Panc1 (cell line): ENCODE results near the gene ZNF609. TPM values are rescaled to one million over a fixed set of nuclear protein-coding genes. Genes with fewer than 3 reads are reported as not detected.

Experiments
- ATAC-seq: fragments of 200-7000 bp; cut with Tn5 transposase; 2 replicates; pipeline ENCODE4 v1.9.1; 2020; ENCODE audit warnings: mild to moderate bottlenecking, moderate library complexity
- BruUV-seq: library from RNA; stranded (reverse); fragments of 400-500 nt; replicated peaks from 2 replicates; lab custom pipeline; 2021; lab: Mats Ljungman, UMichigan
- CTCF ChIA-PET: fragments of 300-600 bp; sonication (Branson Sonifier 250); formaldehyde crosslinking; loops from one replicate; lab custom pipeline; 2022; ENCODE audit warnings: antibody characterized with exemption; lab: Charles Lee
- POLR2A ChIA-PET: fragments of 300-600 bp; sonication (Branson Sonifier 250); formaldehyde crosslinking; loops from one replicate; lab custom pipeline; 2022; ENCODE audit warnings: antibody characterized with exemption; lab: Charles Lee
- DNase-seq: peaks from one replicate; pipeline ENCODE4 v3.0.0-alpha.2; 2010; ENCODE audit warnings: low read depth, low spot score
- H3K27ac ChIP-seq: 2 replicates; pipeline ENCODE4 v1.5.1; 2011; ENCODE audit warnings: mild to moderate bottlenecking, low read length, inconsistent platforms
- H3K27me3 ChIP-seq: fragments of 200-500 bp; sonication (Bioruptor generic); 2 replicates; pipeline ENCODE4 v1.6.0; 2014; ENCODE audit warnings: low read length, inconsistent platforms; ENCODE audit not compliant: control insufficient read depth, insufficient read depth
- H3K36me3 ChIP-seq: fragments of 200-500 bp; sonication (Bioruptor generic); 2 replicates; pipeline ENCODE4 v1.5.1; 2014; ENCODE audit warnings: inconsistent platforms, mild to moderate bottlenecking, low read length, moderate library complexity; ENCODE audit not compliant: control insufficient read depth, insufficient read depth
- H3K4me1 ChIP-seq: 2 replicates; pipeline ENCODE4 v1.5.1; 2011; ENCODE audit warnings: inconsistent platforms, mild to moderate bottlenecking, low read length, moderate library complexity; ENCODE audit not compliant: control insufficient read depth, insufficient read depth
- H3K4me3 ChIP-seq, 2 experiments: 2 replicates each; pipeline ENCODE4 v1.5.1; 2011 to 2012; ENCODE audit warnings: low read depth in 2 of 2, low read length in 2 of 2, mild to moderate bottlenecking in 2 of 2, inconsistent platforms in 1 of 2, moderate library complexity in 1 of 2
- H3K9me3 ChIP-seq: fragments of 200-500 bp; sonication (Bioruptor generic); 2 replicates; pipeline ENCODE4 v1.5.1; 2014; ENCODE audit warnings: low read depth, mild to moderate bottlenecking, inconsistent platforms, low read length, moderate library complexity; ENCODE audit not compliant: control insufficient read depth, insufficient read depth
- POLR2AphosphoS5 ChIP-seq: IDR thresholded peaks from 2 replicates; pipeline ENCODE4 v1.6.1; 2012; ENCODE audit warnings: mild to moderate bottlenecking, low read depth, low read length, moderate library complexity
- SIN3A ChIP-seq: IDR thresholded peaks from 2 replicates; pipeline ENCODE4 v1.6.1; 2012; ENCODE audit warnings: low read depth, mild to moderate bottlenecking, low read length, moderate library complexity, borderline replicate concordance; ENCODE audit not compliant: insufficient read depth
- TCF7L2 ChIP-seq: IDR thresholded peaks from 2 replicates; pipeline ENCODE4 v1.6.1; 2011; ENCODE audit warnings: mild to moderate bottlenecking, low read depth, low read length, inconsistent platforms
- in situ Hi-C: cut with HindIII; loops from 2 replicates; pipeline ENCODE4 v1.10.0; 2016; ENCODE audit warnings: low sequenced_read_pairs, low pct_unique_long_range_greater_than_20kb
- intact Hi-C: fragments of 100-400 bp; cut with micrococcal nuclease; formaldehyde crosslinking; loops from one replicate; pipeline ENCODE4 v1.10.0; 2022; ENCODE audit not compliant: unreplicated experiment
- total RNA-seq: library from RNA; stranded (reverse); gene quantifications from one replicate; pipeline ENCODE4 v1.2.1, GENCODE V29; 2021; ENCODE audit not compliant: unreplicated experiment
- TF ChIP-seq, protein P1 (sequence below), 2 experiments: IDR thresholded peaks; 2 replicates each; pipeline ENCODE4 v1.6.1; 2011 to 2012; ENCODE audit warnings: low read depth in 2 of 2, control low read depth in 1 of 2, low read length in 1 of 2, mild to moderate bottlenecking in 1 of 2, moderate library complexity in 1 of 2; ENCODE audit not compliant: insufficient read depth in 1 of 2
- TF ChIP-seq, protein P2 (sequence below): fragments of 450-650 bp; IDR thresholded peaks from 2 replicates; pipeline ENCODE4 v1.5.1; 2017; ENCODE audit warnings: mild to moderate bottlenecking

The ZNF609 gene
- total RNA-seq, 1 experiment from 2014 or later, result 47.2 TPM

DNA sequence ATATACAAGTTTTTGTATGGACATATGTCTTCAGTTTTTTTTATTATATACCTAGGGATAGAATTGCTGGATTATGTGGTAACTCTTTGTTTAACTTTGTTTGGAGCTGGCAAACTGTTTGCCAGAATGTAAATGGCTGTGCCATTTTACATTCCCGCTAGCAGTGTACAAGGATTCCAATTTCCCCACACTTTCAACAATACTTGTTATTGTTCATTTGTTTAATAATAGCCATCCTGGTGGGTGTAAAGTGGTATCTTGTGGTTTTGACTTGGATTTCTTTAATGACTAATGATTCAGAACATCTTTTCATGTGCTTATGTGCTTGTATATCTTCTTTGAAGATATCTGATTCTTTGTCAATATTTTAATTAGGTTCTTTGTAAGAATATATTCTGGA is 64.4 kb downstream of the ZNF609 start:
- ChIA-PET POLR2A (no interaction called here), CTCF (no interaction called here)
- intact Hi-C loops (no loop called here), in situ Hi-C loops (no loop called here)
- Histone ChIP-seq H3K4me3 (no peak overlapping the region), H3K36me3 (no peaks in the 10 kb centered on the region), H3K4me1 (peaks cover 23% of the 10 kb centered on the region), H3K9me3 (no peaks in the 10 kb centered on the region), H3K27ac (no peak overlapping the region), H3K27me3 (no peaks in the 10 kb centered on the region)
- ATAC-seq (no peak), DNase-seq (no peak)
- no TSS peak for BruUV-seq
- TF ChIP-seq SIN3A, result no peak
- no peak for TF ChIP-seq POLR2AphosphoS5
- TF ChIP-seq, protein P1, sequence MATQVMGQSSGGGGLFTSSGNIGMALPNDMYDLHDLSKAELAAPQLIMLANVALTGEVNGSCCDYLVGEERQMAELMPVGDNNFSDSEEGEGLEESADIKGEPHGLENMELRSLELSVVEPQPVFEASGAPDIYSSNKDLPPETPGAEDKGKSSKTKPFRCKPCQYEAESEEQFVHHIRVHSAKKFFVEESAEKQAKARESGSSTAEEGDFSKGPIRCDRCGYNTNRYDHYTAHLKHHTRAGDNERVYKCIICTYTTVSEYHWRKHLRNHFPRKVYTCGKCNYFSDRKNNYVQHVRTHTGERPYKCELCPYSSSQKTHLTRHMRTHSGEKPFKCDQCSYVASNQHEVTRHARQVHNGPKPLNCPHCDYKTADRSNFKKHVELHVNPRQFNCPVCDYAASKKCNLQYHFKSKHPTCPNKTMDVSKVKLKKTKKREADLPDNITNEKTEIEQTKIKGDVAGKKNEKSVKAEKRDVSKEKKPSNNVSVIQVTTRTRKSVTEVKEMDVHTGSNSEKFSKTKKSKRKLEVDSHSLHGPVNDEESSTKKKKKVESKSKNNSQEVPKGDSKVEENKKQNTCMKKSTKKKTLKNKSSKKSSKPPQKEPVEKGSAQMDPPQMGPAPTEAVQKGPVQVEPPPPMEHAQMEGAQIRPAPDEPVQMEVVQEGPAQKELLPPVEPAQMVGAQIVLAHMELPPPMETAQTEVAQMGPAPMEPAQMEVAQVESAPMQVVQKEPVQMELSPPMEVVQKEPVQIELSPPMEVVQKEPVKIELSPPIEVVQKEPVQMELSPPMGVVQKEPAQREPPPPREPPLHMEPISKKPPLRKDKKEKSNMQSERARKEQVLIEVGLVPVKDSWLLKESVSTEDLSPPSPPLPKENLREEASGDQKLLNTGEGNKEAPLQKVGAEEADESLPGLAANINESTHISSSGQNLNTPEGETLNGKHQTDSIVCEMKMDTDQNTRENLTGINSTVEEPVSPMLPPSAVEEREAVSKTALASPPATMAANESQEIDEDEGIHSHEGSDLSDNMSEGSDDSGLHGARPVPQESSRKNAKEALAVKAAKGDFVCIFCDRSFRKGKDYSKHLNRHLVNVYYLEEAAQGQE (IDR thresholded peaks at IDR 0.05; ENCODE audit: insufficient read depth in 1 of 2, low read depth in 2 of 2, low read length in 1 of 2), result no peak
- TF ChIP-seq, protein P2, sequence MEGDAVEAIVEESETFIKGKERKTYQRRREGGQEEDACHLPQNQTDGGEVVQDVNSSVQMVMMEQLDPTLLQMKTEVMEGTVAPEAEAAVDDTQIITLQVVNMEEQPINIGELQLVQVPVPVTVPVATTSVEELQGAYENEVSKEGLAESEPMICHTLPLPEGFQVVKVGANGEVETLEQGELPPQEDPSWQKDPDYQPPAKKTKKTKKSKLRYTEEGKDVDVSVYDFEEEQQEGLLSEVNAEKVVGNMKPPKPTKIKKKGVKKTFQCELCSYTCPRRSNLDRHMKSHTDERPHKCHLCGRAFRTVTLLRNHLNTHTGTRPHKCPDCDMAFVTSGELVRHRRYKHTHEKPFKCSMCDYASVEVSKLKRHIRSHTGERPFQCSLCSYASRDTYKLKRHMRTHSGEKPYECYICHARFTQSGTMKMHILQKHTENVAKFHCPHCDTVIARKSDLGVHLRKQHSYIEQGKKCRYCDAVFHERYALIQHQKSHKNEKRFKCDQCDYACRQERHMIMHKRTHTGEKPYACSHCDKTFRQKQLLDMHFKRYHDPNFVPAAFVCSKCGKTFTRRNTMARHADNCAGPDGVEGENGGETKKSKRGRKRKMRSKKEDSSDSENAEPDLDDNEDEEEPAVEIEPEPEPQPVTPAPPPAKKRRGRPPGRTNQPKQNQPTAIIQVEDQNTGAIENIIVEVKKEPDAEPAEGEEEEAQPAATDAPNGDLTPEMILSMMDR, result no peak
- no peak for TF ChIP-seq TCF7L2

DNA sequence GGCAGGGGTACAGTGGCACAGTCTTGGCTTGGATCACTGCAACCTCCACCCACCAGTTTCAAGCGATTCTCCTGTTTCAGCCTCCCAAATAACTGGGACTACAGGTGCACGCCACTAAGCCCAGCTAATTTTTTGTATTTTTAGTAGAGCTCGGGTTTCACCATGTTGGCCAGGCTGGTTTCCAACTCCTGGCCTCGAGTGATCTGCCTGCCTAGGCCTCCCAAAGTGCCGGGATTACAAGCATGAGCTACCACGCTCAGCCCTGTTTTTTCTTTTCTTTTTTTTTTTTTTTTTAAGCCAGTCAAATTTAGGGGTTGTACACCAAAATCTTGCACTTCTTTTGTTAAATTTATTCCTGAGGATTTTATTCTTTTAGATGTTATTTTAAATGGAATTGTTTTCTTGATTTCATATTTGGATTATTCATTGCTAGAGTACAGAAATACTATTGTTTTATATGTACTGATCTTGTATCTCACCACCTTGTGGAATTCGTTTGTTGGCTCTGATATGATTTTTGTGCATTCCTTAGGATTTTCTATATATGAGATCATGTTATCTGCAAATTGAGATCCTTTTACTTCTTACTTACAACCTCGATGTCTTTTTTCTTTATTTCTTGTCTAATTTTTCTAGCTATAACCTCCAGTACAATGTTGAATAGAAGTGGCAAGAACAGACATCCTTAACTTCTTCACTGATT is 65.6 kb downstream of the ZNF609 start:
- H3K4me3 ChIP-seq, result no peak overlapping the region
- TF ChIP-seq, protein P2, result no peak
- TF ChIP-seq TCF7L2, result no peak
- no peak for TF ChIP-seq SIN3A
- TF ChIP-seq, protein P1 (IDR thresholded peaks at IDR 0.05; ENCODE audit: insufficient read depth in 1 of 2, low read depth in 2 of 2, low read length in 1 of 2), result no peak
- no peak for TF ChIP-seq POLR2AphosphoS5
- in situ Hi-C loops, result no loop called here
- no TSS peak for BruUV-seq
- DNase-seq (no peak), ATAC-seq (no peak)
- peaks cover 22% of the 10 kb centered on the region for H3K4me1 ChIP-seq
- ChIA-PET CTCF (interaction anchor here (0.7 kb wide), 1 partner anchor 68 kb away, joined by 3 read pairs; no protein-coding TSS in a partner anchor), POLR2A (interaction anchor here (0.6 kb wide), 1 partner anchor 106 kb away, joined by 6 read pairs; no protein-coding TSS in a partner anchor)
- H3K9me3 ChIP-seq, result no peaks in the 10 kb centered on the region
- H3K27ac ChIP-seq, result no peak overlapping the region
- no peaks in the 10 kb centered on the region for H3K36me3 ChIP-seq
- intact Hi-C loops, result no loop called here
- no peaks in the 10 kb centered on the region for H3K27me3 ChIP-seq
